Activated CD8-positive, alpha-beta T cell treated with anti-CD3 and anti-CD28 coated beads for 36 hours (primary cell): ENCODE measurements around the gene GLOD4. TPM values are rescaled to one million over a fixed set of nuclear protein-coding genes. Genes with fewer than 3 reads are reported as not detected.

ENCODE experiments used
- ATAC-seq: fragments of 200-7000 bp; cut with Tn5 transposase; one replicate; pipeline ENCODE4 v1.10.0; 2021; ENCODE audit warnings: mild to moderate bottlenecking, moderate library complexity
- CTCF ChIA-PET: fragments of 350-600 bp; sonication (Branson Sonifier 250); formaldehyde crosslinking; loops from one replicate; lab custom pipeline; 2021; ENCODE audit warnings: antibody characterized with exemption; lab: Charles Lee
- POLR2A ChIA-PET: fragments of 350-600 bp; sonication (Branson Sonifier 250); formaldehyde crosslinking; loops from one replicate; lab custom pipeline; 2021; ENCODE audit warnings: antibody characterized with exemption; lab: Charles Lee
- DNase-seq: peaks from one replicate; pipeline ENCODE4 v3.0.0-alpha.2; 2020
- H3K27ac Mint-ChIP-seq: one replicate; pipeline ENCODE4 v1.8.0; 2021; ENCODE audit warnings: mild to moderate bottlenecking, mixed read lengths
- H3K27me3 Mint-ChIP-seq: one replicate; pipeline ENCODE4 v1.8.0; 2021; ENCODE audit warnings: mixed read lengths
- H3K36me3 Mint-ChIP-seq: one replicate; pipeline ENCODE4 v1.8.0; 2021; ENCODE audit warnings: low read depth, mixed read lengths
- H3K4me1 Mint-ChIP-seq: one replicate; pipeline ENCODE4 v1.8.0; 2021; ENCODE audit warnings: low read depth, mixed read lengths
- H3K4me3 Mint-ChIP-seq: one replicate; pipeline ENCODE4 v1.8.0; 2021; ENCODE audit warnings: mild to moderate bottlenecking, moderate library complexity, mixed read lengths
- H3K9me3 Mint-ChIP-seq: one replicate; pipeline ENCODE4 v1.8.0; 2021; ENCODE audit warnings: mixed read lengths
- CTCF ChIP-seq: fragments of 200-600 bp; IDR thresholded peaks from one replicate; pipeline ENCODE4 v1.8.0; 2022; ENCODE audit warnings: antibody characterized with exemption, mild to moderate bottlenecking
- intact Hi-C: fragments of 100-400 bp; cut with micrococcal nuclease; formaldehyde crosslinking; loops from one replicate; pipeline ENCODE4 v1.10.0; 2022
- total RNA-seq, 2 experiments: library from RNA; stranded (reverse); gene quantifications; one replicate each; pipeline ENCODE4 v1.2.3, GENCODE V29; 2021

The GLOD4 gene
- total RNA-seq, 2 experiments from 2014 or later: 47.3 to 55.2 TPM

DNA sequence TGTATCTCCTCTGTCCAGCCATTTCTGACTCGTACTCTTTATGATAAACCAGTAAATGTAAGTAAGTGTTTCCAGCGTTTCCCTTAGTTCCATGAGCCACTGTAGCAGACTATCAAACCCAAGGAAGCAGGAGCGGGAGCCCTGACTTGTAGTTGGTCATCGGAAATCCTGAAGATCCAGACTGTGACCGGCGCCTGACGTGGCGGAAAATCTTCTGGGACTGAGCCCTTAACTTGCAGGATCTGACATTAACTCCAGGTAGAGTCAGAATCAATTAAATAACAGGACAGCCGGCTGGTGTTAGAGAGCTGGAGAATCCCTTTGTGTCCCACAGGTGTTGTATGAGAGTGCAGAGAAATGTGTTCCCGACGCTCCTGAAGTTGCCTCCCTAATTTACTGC is 4.0 kb downstream of the GLOD4 start:
- Mint-ChIP-seq H3K4me1 (peaks cover 29% of the 10 kb centered on the region), H3K36me3 (peaks cover 54% of the 10 kb centered on the region), H3K27ac (peak overlapping the region; percentile 16), H3K4me3 (no peak overlapping the region), H3K9me3 (no peaks in the 10 kb centered on the region), H3K27me3 (no peaks in the 10 kb centered on the region)
- intact Hi-C loops: no loop called here
- ATAC-seq: no peak
- POLR2A ChIA-PET: no interaction called here
- CTCF ChIA-PET: interaction anchor here (1.5 to 1.8 kb wide), 2 partner anchors 78 to 203 kb away, joined by 5 to 6 read pairs; no protein-coding TSS in a partner anchor
- DNase-seq: no peak
- no peak for TF ChIP-seq CTCF

DNA sequence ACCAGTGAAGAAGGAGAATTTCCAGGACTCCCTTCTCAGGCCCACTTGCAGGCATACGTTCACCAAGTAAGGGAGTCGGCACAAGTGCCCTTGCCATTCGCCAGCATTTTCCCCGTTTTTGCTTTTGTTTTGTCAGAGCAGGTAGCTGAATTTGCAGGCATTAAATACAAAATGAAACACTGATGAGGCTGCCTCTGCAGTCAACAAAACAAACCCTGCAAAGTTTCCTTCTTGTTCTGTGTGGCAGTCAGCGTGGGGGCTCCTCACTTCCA is 7.8 kb downstream of the GLOD4 start:
- peaks cover 22% of the 10 kb centered on the region for H3K4me1 Mint-ChIP-seq
- DNase-seq: no peak
- no peak for TF ChIP-seq CTCF
- no peaks in the 10 kb centered on the region for H3K27me3 Mint-ChIP-seq
- H3K27ac Mint-ChIP-seq: peak overlapping the region; percentile 82
- H3K4me3 Mint-ChIP-seq: no peak overlapping the region
- no peak for ATAC-seq
- CTCF ChIA-PET: interaction anchor here (1.2 to 1.8 kb wide), 2 partner anchors 8 to 21 kb away, joined by 3 to 5 read pairs; partner anchors contain the start of genes GEMIN4, GLOD4 and MRM3
- H3K36me3 Mint-ChIP-seq: peaks cover 63% of the 10 kb centered on the region
- POLR2A ChIA-PET: interaction anchor here (1.0 kb wide), 1 partner anchor 9 kb away, joined by 3 read pairs; no protein-coding TSS in a partner anchor
- intact Hi-C loops: no loop called here
- H3K9me3 Mint-ChIP-seq: no peaks in the 10 kb centered on the region

DNA sequence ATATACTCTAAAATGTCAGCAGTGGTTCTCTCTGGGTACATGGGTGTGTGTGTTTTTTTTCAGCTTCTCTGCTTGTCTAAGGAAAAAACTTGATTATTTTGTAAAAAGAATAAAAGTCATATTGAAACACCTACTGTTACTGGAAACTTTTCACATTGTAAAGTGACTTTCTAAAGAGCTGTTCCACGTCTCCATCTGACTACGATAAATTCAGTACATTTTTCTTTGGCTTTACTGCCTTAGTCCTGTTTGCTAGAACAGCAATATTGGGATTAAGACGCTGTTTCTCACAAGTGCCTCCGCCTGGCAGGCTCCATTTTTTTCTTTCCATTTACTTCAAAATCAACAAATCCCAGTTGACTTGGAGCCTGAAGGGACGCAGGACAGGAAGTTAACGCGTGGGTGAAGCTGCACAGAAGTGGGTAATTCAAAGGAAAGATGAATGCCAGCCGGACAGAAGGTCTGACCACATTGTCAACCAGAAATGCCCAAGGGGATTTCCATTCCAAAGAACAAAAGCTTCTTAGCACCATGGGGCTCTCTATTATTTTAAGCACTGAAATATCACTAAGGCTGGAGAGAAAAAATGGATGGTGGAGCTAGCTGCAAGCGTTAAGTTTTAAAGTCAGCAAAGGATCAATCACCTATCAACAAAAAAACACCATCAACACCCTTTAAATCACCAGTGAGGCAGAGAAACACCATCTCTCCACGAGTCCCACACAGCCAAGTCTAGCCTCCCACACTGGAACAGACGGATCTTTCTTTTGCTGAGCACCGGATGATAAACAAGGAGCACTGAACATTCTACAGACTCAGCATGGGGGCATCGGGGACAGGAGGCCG is 8.4 kb downstream of the GLOD4 start:
- no peak for TF ChIP-seq CTCF
- CTCF ChIA-PET: interaction anchor here (1.2 to 1.8 kb wide), 4 partner anchors 8 to 283 kb away, joined by 3 to 6 read pairs (median 5); partner anchors contain the start of genes GEMIN4, GLOD4, MRM3 and TIMM22
- peaks cover 22% of the 10 kb centered on the region for H3K4me1 Mint-ChIP-seq
- ATAC-seq (peak; percentile 34), DNase-seq (peak; percentile 41)
- no peaks in the 10 kb centered on the region for H3K27me3 Mint-ChIP-seq
- POLR2A ChIA-PET: interaction anchor here (0.8 to 1.1 kb wide), 3 partner anchors 8 to 12 kb away, joined by 3 to 6 read pairs (median 5); partner anchors contain the start of genes GLOD4 and MRM3
- H3K9me3 Mint-ChIP-seq: no peaks in the 10 kb centered on the region
- peak overlapping the region; percentile 82 for H3K27ac Mint-ChIP-seq
- peak overlapping the region; percentile 38 for H3K4me3 Mint-ChIP-seq
- intact Hi-C loops: no loop called here
- H3K36me3 Mint-ChIP-seq: peaks cover 64% of the 10 kb centered on the region

- Mint-ChIP-seq H3K27me3 (no peaks in the 10 kb centered on the region), H3K4me3 (no peak overlapping the region), H3K27ac (no peak overlapping the region), H3K9me3 (no peaks in the 10 kb centered on the region), H3K4me1 (peaks cover 22% of the 10 kb centered on the region), H3K36me3 (peaks cover 60% of the 10 kb centered on the region)
- ChIA-PET POLR2A (interaction anchor here (0.8 to 1.1 kb wide), 2 partner anchors 9 to 11 kb away, joined by 5 to 6 read pairs; partner anchors contain the start of genes GLOD4 and MRM3), CTCF (interaction anchor here (1.2 to 1.8 kb wide), 4 partner anchors 9 to 283 kb away, joined by 3 to 6 read pairs (median 5); partner anchors contain the start of genes GEMIN4, GLOD4, MRM3 and TIMM22)
- DNase-seq (no peak), ATAC-seq (no peak)
- intact Hi-C loops: no loop called here
- TF ChIP-seq CTCF: no peak
Observed at GRCh38 chr17:773016-773415, 9.1 kb downstream of the GLOD4 start.

GRCh38 chr17:767076-767475 is 15.0 kb downstream of the GLOD4 start:
- Mint-ChIP-seq H3K36me3 (peaks cover 41% of the 10 kb centered on the region), H3K27me3 (no peaks in the 10 kb centered on the region), H3K4me1 (no peaks in the 10 kb centered on the region), H3K27ac (no peak overlapping the region), H3K9me3 (no peaks in the 10 kb centered on the region), H3K4me3 (no peak overlapping the region)
- ChIA-PET CTCF (interaction anchor here (1.1 to 1.6 kb wide), 2 partner anchors 10 to 214 kb away, joined by 3 read pairs; no protein-coding TSS in a partner anchor), POLR2A (no interaction called here)
- ATAC-seq (no peak), DNase-seq (no peak)
- intact Hi-C loops: no loop called here
- TF ChIP-seq CTCF: no peak
